Muscle layer of duodenum (tissue), 2 donors: ENCODE measurements around the gene C3orf20.

Experiments used
- H3K27ac ChIP-seq: one replicate; pipeline ENCODE4 v1.7.0; 2013; ENCODE audit warnings: mild to moderate bottlenecking, low read length
- H3K27me3 ChIP-seq: one replicate; pipeline ENCODE4 v1.7.0; 2013; ENCODE audit warnings: low read depth, mild to moderate bottlenecking, control low read depth, low read length
- H3K36me3 ChIP-seq, 2 donors: one replicate each; pipeline ENCODE4 v1.7.0; 2013; ENCODE audit warnings: low read length in 2 of 2, control low read depth in 1 of 2, mild to moderate bottlenecking in 1 of 2; ENCODE audit not compliant: insufficient read depth in 2 of 2, control insufficient read depth in 1 of 2
- H3K4me1 ChIP-seq, 2 donors: one replicate each; pipeline ENCODE4 v1.7.0; 2013; ENCODE audit warnings: low read length in 2 of 2, mild to moderate bottlenecking in 2 of 2, control low read depth in 1 of 2, moderate library complexity in 1 of 2; ENCODE audit not compliant: insufficient read depth in 2 of 2, control insufficient read depth in 1 of 2
- H3K4me3 ChIP-seq, 2 donors: one replicate each; pipeline ENCODE4 v1.7.0; 2013; ENCODE audit warnings: low read length in 2 of 2, low read depth in 1 of 2, mild to moderate bottlenecking in 1 of 2
- H3K9me3 ChIP-seq, 2 donors: one replicate each; pipeline ENCODE4 v1.7.0; 2013; ENCODE audit warnings: low read length in 2 of 2, control low read depth in 1 of 2, mild to moderate bottlenecking in 1 of 2; ENCODE audit not compliant: control insufficient read depth in 1 of 2
- donor health status: healthy.

C3orf20 gene

GRCh38 chr3:14810070-14810791 is 135.3 kb downstream of the C3orf20 start:
- peaks cover 6% of the 10 kb centered on the region for H3K27me3 ChIP-seq
- H3K9me3 ChIP-seq: no peaks in the 10 kb centered on the region
- no peak overlapping the region for H3K27ac ChIP-seq
- H3K36me3 ChIP-seq: no peaks in the 10 kb centered on the region
- peak overlapping the region; percentile 53 to 63 for H3K4me3 ChIP-seq
- H3K4me1 ChIP-seq: peaks cover 4 to 15% of the 10 kb centered on the region in 2 donors

- H3K27me3 ChIP-seq: peaks cover 6% of the 10 kb centered on the region
- peaks cover 4 to 13% of the 10 kb centered on the region in 2 donors for H3K4me1 ChIP-seq
Observed at GRCh38 chr3:14810801-14811661, 136.1 kb downstream of the C3orf20 start.

GRCh38 chr3:14811684-14812083 is 136.7 kb downstream of the C3orf20 start:
- Histone ChIP-seq H3K9me3 (no peaks in the 10 kb centered on the region), H3K36me3 (no peaks in the 10 kb centered on the region), H3K4me3 (peak overlapping the region; percentile 63 to 74), H3K4me1 (peaks cover 4 to 12% of the 10 kb centered on the region in 2 donors), H3K27ac (peak overlapping the region; percentile 77), H3K27me3 (peaks cover 6% of the 10 kb centered on the region)

More at GRCh38 chr3:14810801-14811661, 136.1 kb downstream of the C3orf20 start:
- H3K36me3 ChIP-seq: no peaks in the 10 kb centered on the region
- no peaks in the 10 kb centered on the region for H3K9me3 ChIP-seq
- peak overlapping the region; percentile 77 for H3K27ac ChIP-seq
- peak overlapping the region; percentile 63 to 74 for H3K4me3 ChIP-seq

GRCh38 chr3:14812196-14812790 is 137.4 kb downstream of the C3orf20 start:
- Histone ChIP-seq H3K4me3 (peak overlapping the region; percentile 63 to 74), H3K27me3 (peaks cover 6% of the 10 kb centered on the region), H3K36me3 (no peaks in the 10 kb centered on the region), H3K9me3 (no peaks in the 10 kb centered on the region), H3K27ac (peak overlapping the region; percentile 14), H3K4me1 (peaks cover 4 to 12% of the 10 kb centered on the region in 2 donors)

- Histone ChIP-seq H3K27ac (no peak overlapping the region), H3K4me3 (no peak overlapping the region), H3K4me1 (peaks cover 4 to 12% of the 10 kb centered on the region in 2 donors), H3K27me3 (peaks cover 6% of the 10 kb centered on the region), H3K9me3 (no peaks in the 10 kb centered on the region), H3K36me3 (no peaks in the 10 kb centered on the region)
Observed at GRCh38 chr3:14814411-14814871, 139.5 kb downstream of the C3orf20 start.

- H3K9me3 ChIP-seq: no peaks in the 10 kb centered on the region
- peaks cover 0 to 7% of the 10 kb centered on the region in 2 donors for H3K36me3 ChIP-seq
- no peak overlapping the region for H3K27ac ChIP-seq
- H3K4me3 ChIP-seq: no peak overlapping the region
- peaks cover 0 to 4% of the 10 kb centered on the region in 2 donors for H3K4me1 ChIP-seq
- H3K27me3 ChIP-seq: peaks cover 5% of the 10 kb centered on the region
Observed at GRCh38 chr3:14816359-14816758, 141.4 kb downstream of the C3orf20 start.

- Histone ChIP-seq H3K9me3 (no peaks in the 10 kb centered on the region), H3K36me3 (peaks cover 0 to 7% of the 10 kb centered on the region in 2 donors), H3K27ac (no peak within 1 kb of the TSS), H3K4me3 (no peak within 1 kb of the TSS), H3K4me1 (peaks cover 6 to 7% of the 10 kb centered on the region in 2 donors), H3K27me3 (no peaks in the 10 kb centered on the region)
Observed at GRCh38 chr3:14818804-14819500, 144.0 kb downstream of the C3orf20 start, which contains the start of gene FGD5. Gene FGD5, plus strand, starts transcription at chr3:14818962. Its CDS starts 110 bp downstream, at chr3:14819072.

- Histone ChIP-seq H3K27ac (no peak overlapping the region), H3K4me3 (no peak overlapping the region), H3K9me3 (no peaks in the 10 kb centered on the region), H3K27me3 (no peaks in the 10 kb centered on the region), H3K36me3 (peaks cover 0 to 7% of the 10 kb centered on the region in 2 donors), H3K4me1 (peaks cover 4 to 6% of the 10 kb centered on the region in 2 donors)
Observed at GRCh38 chr3:14819671-14820070, 144.7 kb downstream of the C3orf20 start.

GRCh38 chr3:14820156-14820555 is 145.2 kb downstream of the C3orf20 start:
- H3K9me3 ChIP-seq: no peaks in the 10 kb centered on the region
- H3K27me3 ChIP-seq: no peaks in the 10 kb centered on the region
- no peak overlapping the region for H3K27ac ChIP-seq
- peaks cover 4 to 6% of the 10 kb centered on the region in 2 donors for H3K4me1 ChIP-seq
- peaks cover 0 to 7% of the 10 kb centered on the region in 2 donors for H3K36me3 ChIP-seq
- no peak overlapping the region for H3K4me3 ChIP-seq

- H3K27ac ChIP-seq: no peak overlapping the region
- peaks cover 0 to 7% of the 10 kb centered on the region in 2 donors for H3K36me3 ChIP-seq
- H3K9me3 ChIP-seq: no peaks in the 10 kb centered on the region
- no peaks in the 10 kb centered on the region for H3K27me3 ChIP-seq
- peaks cover 4 to 6% of the 10 kb centered on the region in 2 donors for H3K4me1 ChIP-seq
- no peak overlapping the region for H3K4me3 ChIP-seq
Observed at GRCh38 chr3:14821151-14821550, 146.2 kb downstream of the C3orf20 start.
